CD4-positive, alpha-beta T cell (primary cell): ENCODE results near the gene EHD4. TPM values are rescaled to one million over a fixed set of nuclear protein-coding genes. Genes with fewer than 3 reads are reported as not detected.

Source experiments
- ATAC-seq: fragments of 200-7000 bp; cut with Tn5 transposase; one replicate; pipeline ENCODE4 v1.10.0; 2022; ENCODE audit warnings: mild to moderate bottlenecking; ENCODE audit not compliant: poor library complexity
- CTCF ChIA-PET: fragments of 350-600 bp; sonication (Branson Sonifier 250); formaldehyde crosslinking; loops from one replicate; lab custom pipeline; 2021; ENCODE audit warnings: antibody characterized with exemption, inconsistent platforms; lab: Charles Lee
- POLR2A ChIA-PET: fragments of 350-600 bp; sonication (Branson Sonifier 250); formaldehyde crosslinking; loops from one replicate; lab custom pipeline; 2021; ENCODE audit warnings: antibody characterized with exemption, inconsistent platforms; lab: Charles Lee
- DNase-seq, 14 experiments: peaks; one replicate each; pipeline ENCODE4 v3.0.0-alpha.2; 2013 to 2020; ENCODE audit warnings: mixed read lengths in 2 of 14
- H3K27ac ChIP-seq, 2 donors: one replicate each; pipeline versions ENCODE4 v1.5.1 to v1.7.0; 2013; ENCODE audit warnings: low read length in 2 of 2, low read depth in 1 of 2, mild to moderate bottlenecking in 1 of 2
- H3K27me3 ChIP-seq, 2 experiments: 1 replicate in 1 of 2; 2 replicates in 1 of 2; pipeline versions ENCODE4 v1.6.1 to v1.7.0; 2013; ENCODE audit warnings: low read length in 2 of 2, control low read depth in 1 of 2, mild to moderate bottlenecking in 1 of 2, moderate library complexity in 1 of 2; ENCODE audit not compliant: insufficient read depth in 2 of 2, control insufficient read depth in 1 of 2
- H3K36me3 ChIP-seq: one replicate; pipeline ENCODE4 v1.6.1; 2013; ENCODE audit warnings: low read length, control low read depth; ENCODE audit not compliant: insufficient read depth
- H3K4me1 ChIP-seq: one replicate; pipeline ENCODE4 v1.6.1; 2013; ENCODE audit warnings: low read length, control low read depth; ENCODE audit not compliant: insufficient read depth
- H3K4me3 ChIP-seq: one replicate; pipeline ENCODE4 v1.5.1; 2013; ENCODE audit warnings: mild to moderate bottlenecking, low read length, moderate library complexity
- H3K9me3 ChIP-seq, 2 experiments: 1 replicate in 1 of 2; 2 replicates in 1 of 2; pipeline versions ENCODE4 v1.6.1 to v1.7.0; 2013; ENCODE audit warnings: low read length in 2 of 2, mild to moderate bottlenecking in 2 of 2, control low read depth in 1 of 2, moderate library complexity in 1 of 2; ENCODE audit not compliant: control insufficient read depth in 1 of 2, insufficient read depth in 1 of 2
- H3K27ac Mint-ChIP-seq: one replicate; pipeline ENCODE4 v1.8.0; 2020; ENCODE audit warnings: mixed read lengths
- H3K27me3 Mint-ChIP-seq: one replicate; pipeline ENCODE4 v1.8.0; 2021; ENCODE audit warnings: mixed read lengths
- H3K36me3 Mint-ChIP-seq: one replicate; pipeline ENCODE4 v1.8.0; 2021; ENCODE audit warnings: low read depth, mixed read lengths
- H3K4me1 Mint-ChIP-seq: one replicate; pipeline ENCODE4 v1.8.0; 2021; ENCODE audit warnings: low read depth, mixed read lengths
- H3K4me3 Mint-ChIP-seq: one replicate; pipeline ENCODE4 v1.8.0; 2020; ENCODE audit warnings: mild to moderate bottlenecking, mixed read lengths
- H3K9me3 Mint-ChIP-seq: one replicate; pipeline ENCODE4 v1.8.0; 2020; ENCODE audit warnings: mixed read lengths
- CTCF ChIP-seq: fragments of 200-600 bp; IDR thresholded peaks from one replicate; pipeline ENCODE4 v1.8.0; 2022; ENCODE audit warnings: antibody characterized with exemption, mild to moderate bottlenecking
- intact Hi-C, 2 experiments: fragments of 100-400 bp; cut with DNase I in 1 of 2; cut with micrococcal nuclease in 1 of 2; formaldehyde crosslinking; loops; one replicate each; pipeline versions ENCODE4 v1.15.1 to v1.9.0; 2023 to 2025; cut with DNase I, micrococcal nuclease
- total RNA-seq, 174 experiments: library from RNA in 2 of 174; stranded (reverse) in 2 of 174; gene quantifications; one replicate each; pipeline ENCODE4 v1.2.3 and lab custom pipeline; 2021 to 2026

Gene EHD4
- total RNA-seq, 2 experiments from 2014 or later = 39.8 to 40.5 TPM

- no peaks in the 10 kb centered on the region for H3K27me3 Mint-ChIP-seq
- H3K9me3 ChIP-seq = no peaks in the 10 kb centered on the region
- peaks cover 16% of the 10 kb centered on the region for H3K4me1 ChIP-seq
- ChIA-PET POLR2A (no interaction called here), CTCF (interaction anchor here (1.4 kb wide), 1 partner anchor 31 kb away, joined by 4 read pairs; no protein-coding TSS in a partner anchor)
- no peak for DNase-seq
- no peaks in the 10 kb centered on the region for H3K36me3 Mint-ChIP-seq
- peaks cover 10% of the 10 kb centered on the region for H3K4me1 Mint-ChIP-seq
- no peak overlapping the region for H3K4me3 ChIP-seq
- ATAC-seq = no peak
- intact Hi-C loops = no loop called here
- no peaks in the 10 kb centered on the region for H3K27me3 ChIP-seq
- no peaks in the 10 kb centered on the region for H3K36me3 ChIP-seq
- no peak overlapping the region for H3K27ac Mint-ChIP-seq
- TF ChIP-seq CTCF = no peak
- H3K9me3 Mint-ChIP-seq = no peaks in the 10 kb centered on the region
- no peak overlapping the region for H3K27ac ChIP-seq
- no peak overlapping the region for H3K4me3 Mint-ChIP-seq
Measured at GRCh38 chr15:41873711-41874110, 98.6 kb downstream of the EHD4 start.

GRCh38 chr15:41872166-41872747, 100.1 kb downstream of the EHD4 start:
- Histone ChIP-seq H3K36me3 (no peaks in the 10 kb centered on the region), H3K9me3 (no peaks in the 10 kb centered on the region), H3K27me3 (no peaks in the 10 kb centered on the region), H3K27ac (no peak overlapping the region), H3K4me3 (no peak overlapping the region), H3K4me1 (peaks cover 16% of the 10 kb centered on the region)
- no peak for DNase-seq
- no peak for TF ChIP-seq CTCF
- ChIA-PET CTCF (no interaction called here), POLR2A (no interaction called here)
- Mint-ChIP-seq H3K4me3 (no peak overlapping the region), H3K27me3 (no peaks in the 10 kb centered on the region), H3K9me3 (no peaks in the 10 kb centered on the region), H3K4me1 (peaks cover 10% of the 10 kb centered on the region), H3K36me3 (no peaks in the 10 kb centered on the region), H3K27ac (no peak overlapping the region)
- no peak for ATAC-seq
- intact Hi-C loops = no loop called here

- Histone ChIP-seq H3K9me3 (no peaks in the 10 kb centered on the region), H3K36me3 (no peaks in the 10 kb centered on the region), H3K27me3 (no peaks in the 10 kb centered on the region), H3K4me3 (no peak overlapping the region), H3K27ac (no peak overlapping the region), H3K4me1 (peaks cover 16% of the 10 kb centered on the region)
- DNase-seq = no peak
- ATAC-seq = no peak
- ChIA-PET CTCF (interaction anchor here (1.2 kb wide), 2 partner anchors 33 to 96 kb away, joined by 3 read pairs; no protein-coding TSS in a partner anchor), POLR2A (interaction anchor here (0.7 to 2.7 kb wide), 7 partner anchors 10 to 97 kb away, joined by 3 to 17 read pairs (median 3); partner anchors contain the start of genes JMJD7, MAPKBP1 and SPTBN5)
- no peak for TF ChIP-seq CTCF
- intact Hi-C loops = no loop called here
- Mint-ChIP-seq H3K36me3 (no peaks in the 10 kb centered on the region), H3K9me3 (no peaks in the 10 kb centered on the region), H3K4me1 (peaks cover 10% of the 10 kb centered on the region), H3K4me3 (no peak overlapping the region), H3K27ac (peak overlapping the region; percentile 72), H3K27me3 (no peaks in the 10 kb centered on the region)
Measured at GRCh38 chr15:41871175-41871905, 101.0 kb downstream of the EHD4 start.
